NCI-H1092 treated with DMSO at 0.1 percent for 48 hours (cell line): ENCODE measurements around the gene CPED1.
"Not testable (repeated sequence)": the region's sequence is repeated elsewhere in the genome, so short reads cannot be mapped to it uniquely, and the experiment has no call there.

Experiments used
- DNase-seq: peaks from one replicate; lab custom pipeline; 2025; lab: John Stamatoyannopoulos, UW

Gene CPED1

DNA sequence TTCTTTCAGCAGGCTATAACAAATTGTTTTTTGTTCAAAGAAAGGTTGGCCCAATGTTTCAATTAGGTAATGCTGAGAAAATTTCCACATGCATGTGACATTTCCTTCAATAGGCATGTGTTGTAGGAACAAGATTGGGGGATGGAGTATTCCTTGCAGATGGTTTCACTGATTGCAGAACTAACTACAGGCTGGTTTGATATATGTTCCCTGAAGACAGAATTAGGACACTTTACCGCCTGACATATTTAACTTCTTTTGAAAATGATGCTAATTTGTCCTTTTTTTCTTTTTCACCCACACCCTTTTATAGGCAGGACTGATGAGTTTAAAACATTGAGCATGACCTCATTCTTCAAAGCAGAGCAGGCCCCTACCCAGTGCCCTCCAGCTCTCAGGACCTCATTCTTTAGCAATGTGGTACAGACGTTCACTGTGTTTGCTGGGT lies 163.3 kb downstream of the CPED1 start:
- DNase-seq = no peak

DNA sequence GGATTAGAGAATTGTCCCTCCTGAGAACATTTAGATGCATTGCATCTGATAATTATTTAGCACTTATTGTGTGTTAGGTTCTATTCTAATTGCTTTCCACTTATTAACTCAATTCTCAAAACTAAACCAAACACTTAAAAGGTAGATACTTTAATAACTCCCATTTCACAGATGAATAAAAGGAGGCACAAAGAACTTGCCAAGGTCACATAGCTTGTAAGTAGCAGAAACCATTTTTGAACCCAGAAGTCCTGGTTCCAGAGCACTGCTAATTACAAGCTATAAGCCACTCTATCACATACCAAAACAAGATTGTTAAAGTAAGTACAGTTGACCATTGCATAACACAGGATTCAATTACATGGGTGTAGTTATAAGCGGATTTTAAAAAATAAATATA lies 164.9 kb downstream of the CPED1 start:
- DNase-seq = no peak

DNA sequence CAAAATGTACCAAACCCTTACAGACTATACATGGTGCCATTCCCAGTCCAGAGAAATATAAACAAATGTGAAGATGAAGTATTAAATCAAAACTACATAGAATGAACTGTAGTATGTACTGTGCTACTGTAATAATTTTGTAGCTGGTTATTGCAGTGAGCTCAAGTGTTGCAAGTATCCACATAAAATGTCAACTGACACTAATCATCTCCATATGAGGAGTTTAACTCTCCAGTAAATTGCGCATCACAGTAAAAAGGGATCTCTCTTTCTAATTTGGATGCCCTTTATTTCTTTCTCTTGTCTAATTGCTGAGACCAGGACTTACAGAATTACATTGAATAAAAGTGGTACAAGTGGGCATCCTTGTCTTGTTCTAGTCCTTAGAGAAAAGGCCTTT lies 165.5 kb downstream of the CPED1 start:
- no peak for DNase-seq

DNA sequence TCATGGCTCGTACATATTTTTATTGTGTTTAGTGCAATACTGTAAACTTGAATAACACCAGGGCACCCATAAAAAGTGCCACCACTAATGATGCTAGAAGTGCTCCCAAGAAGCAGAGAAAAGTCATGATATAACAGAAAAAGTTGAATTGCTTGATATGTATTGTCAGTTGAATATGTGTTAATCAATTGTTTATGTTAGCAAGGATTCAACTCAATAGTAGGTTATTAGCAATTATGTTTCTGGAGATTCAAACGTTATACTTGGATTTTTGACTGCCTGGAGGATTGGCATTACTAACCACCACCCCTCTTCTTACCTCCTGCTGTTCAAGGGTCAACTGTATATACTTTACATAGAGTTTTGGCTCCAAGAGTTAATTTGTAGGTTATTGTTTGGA lies 168.3 kb downstream of the CPED1 start:
- DNase-seq = no peak

DNA sequence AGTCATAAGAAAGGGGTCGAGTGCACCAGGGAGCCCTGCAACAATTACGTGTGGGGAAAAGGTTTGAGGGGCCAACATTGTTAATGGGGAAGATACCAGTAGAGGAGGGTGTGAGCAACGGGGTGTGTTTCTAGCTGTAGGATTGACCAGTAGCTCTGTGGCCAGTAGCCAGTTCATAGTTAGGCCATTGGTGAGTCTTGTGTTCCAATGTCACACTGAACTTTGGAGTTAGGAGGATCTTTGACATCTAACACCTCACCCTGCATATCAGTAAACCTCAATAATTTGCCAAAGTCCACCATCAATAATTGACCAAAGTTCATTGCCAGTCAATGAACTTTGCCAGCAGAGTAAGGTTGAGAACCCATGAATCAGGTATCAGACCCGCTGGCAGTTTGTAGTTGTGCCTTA lies 168.8 kb downstream of the CPED1 start:
- no peak for DNase-seq

DNA sequence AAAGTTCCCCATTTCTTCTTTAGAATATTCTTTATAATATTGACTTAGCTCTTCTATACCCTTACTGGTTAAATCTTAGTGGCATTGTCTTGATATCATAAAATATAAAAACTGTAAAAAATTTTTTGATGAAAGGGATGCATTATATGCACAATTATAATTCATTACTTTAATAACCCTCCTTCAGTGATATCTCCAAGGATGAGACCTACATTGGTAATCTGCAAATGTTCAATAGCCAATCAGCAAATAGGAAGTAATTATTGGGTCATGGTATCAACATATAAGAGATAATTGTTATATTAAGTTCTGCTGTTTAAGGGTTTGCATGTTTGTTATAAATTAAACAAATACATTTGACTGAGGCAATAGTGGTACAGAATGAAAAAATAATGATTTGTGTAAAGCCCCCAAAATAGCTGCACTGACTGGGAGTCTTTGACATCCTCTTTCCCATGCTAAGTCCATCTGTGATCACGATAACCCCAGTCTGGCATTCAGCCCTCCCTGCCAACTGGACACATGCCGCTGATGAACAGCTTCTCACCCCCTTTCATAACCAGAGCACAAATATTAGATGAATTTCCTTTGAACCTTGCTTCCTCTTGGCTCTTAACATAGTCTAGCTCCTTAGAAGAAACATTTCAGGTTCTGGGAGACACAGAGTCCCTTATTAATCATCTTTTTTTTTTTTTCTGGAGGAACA lies 169.5 kb downstream of the CPED1 start:
- DNase-seq = no peak

DNA sequence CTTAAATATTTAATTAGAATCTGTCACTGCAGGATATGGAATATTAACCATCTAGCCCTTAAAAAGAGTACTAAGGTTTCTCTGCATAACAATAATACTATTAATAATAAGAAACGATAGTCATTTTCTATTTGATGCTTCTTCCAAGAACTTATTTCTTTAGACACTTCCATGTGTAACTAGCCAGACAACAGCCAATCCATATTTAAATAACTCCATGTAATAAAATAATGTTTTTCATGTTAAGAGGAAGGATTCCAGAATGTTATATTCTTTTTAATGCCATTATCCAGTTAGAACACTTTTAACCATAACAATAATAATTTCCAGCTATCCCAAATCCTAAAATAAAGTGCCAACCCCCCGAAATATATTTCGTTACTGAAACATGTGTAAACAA lies 170.2 kb downstream of the CPED1 start:
- DNase-seq = no peak

DNA sequence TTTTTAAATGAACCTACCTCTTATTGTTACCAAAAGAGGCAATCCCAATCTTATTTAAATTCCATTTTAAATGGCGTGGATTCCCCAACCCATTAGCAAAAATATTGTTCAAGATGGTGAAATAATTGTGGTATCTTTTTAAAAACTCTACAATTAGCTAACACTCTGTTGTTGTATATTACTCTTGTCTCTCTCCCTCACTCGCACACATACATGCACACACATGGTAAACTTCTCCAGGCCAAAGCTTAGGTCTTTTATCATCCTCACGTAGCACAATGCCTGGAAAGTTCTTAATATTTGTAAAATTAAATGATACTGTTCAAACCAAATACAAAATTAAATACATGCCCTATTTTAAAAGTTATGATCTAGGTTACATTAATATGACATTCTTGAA lies 171.0 kb downstream of the CPED1 start:
- no peak for DNase-seq

DNA sequence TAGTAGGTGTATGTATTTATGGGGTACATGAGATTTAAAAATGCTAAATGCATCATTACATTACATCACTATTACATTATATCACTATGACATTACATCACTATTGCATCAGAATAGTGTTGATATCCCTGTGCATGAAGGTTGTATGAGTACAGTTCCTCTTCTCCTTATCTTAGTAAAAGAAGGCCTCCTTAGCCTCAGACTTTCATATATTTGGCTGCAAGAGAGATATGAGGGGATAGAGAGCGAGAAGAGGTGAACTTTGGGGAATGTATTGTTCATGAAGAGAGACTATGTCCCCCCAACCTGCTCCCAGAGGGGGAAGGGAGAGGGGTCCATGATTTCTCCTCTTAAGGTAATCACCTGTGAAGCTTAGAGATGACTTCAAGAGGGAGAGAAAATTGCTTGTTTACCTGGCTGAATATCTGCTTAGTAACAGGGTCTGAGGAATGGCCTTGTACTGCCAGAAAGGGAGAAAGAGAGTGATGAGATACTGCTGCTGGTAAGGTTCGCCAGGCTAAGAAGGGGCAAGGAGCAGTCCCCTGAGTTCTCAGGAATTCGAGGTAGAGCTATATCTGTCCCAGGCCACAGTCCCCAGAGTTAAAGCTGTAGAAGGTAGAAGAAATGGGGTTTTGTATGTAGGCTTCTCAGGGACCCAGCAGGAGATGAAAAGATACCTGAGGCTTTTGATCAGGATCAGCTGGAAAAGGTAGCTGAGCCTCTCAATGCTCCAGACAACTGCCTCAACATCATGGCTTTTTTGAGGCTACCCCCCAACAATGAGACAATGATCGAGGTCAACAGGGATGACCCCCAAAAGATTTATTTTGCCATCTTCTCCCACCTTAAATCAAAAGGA lies 171.9 kb downstream of the CPED1 start:
- no peak for DNase-seq

DNA sequence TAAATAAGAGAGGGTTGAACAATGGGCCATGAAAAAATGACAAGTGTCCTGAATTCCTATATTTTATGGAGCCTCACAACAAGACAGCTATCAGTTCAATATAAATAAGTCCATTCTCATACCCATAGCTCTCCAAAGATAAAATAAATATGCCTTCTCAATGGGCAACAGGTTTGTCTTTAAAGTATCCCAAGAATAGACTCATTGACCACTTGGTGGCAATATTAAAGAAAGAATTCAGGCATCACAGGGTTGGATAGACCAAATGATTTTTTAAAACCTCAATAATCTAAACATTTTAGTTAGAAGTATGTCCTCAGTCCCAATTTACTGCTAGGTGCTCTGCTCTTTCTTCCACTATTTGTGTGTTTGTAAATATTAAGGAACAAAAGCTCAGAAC lies 175.2 kb downstream of the CPED1 start:
- DNase-seq = no peak

DNA sequence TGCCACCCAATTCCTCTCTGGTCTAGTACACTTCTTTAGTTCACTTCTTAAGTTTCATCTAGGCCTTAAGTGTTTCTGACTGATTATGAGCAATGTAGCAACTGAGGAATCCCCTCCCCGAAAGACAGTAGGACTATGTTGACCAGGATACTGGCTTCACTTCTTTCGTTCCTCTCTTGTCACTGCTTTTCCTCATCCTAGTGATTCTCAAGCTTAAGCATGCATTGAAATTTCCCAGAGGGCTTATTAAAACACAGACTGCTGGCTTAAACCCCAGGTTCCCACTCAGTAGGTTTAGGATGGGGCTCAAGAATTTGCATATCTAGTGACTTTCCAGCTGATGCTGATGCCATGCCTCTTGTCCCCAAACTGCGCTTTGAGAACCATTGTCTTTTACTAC lies 175.7 kb downstream of the CPED1 start:
- DNase-seq = no peak

DNA sequence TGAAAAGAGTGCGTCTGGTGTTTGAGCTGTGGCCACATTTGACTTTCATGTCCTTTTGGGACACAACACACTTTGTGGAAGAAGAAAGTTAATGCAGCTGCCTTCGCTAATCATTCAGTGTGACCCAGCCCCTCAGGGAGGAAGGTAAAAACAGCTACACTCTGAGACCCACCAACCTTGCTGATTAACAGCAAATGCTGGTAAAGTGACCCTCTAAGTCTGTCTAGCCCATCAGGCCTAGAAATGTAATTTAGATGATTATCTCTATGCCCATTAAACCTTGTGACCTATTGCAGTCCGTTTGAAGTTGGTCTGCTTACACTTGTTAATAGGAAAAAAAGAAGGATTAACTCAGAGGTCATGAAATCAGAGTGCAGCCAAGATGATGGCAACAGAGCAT lies 178.4 kb downstream of the CPED1 start:
- DNase-seq = no peak

DNA sequence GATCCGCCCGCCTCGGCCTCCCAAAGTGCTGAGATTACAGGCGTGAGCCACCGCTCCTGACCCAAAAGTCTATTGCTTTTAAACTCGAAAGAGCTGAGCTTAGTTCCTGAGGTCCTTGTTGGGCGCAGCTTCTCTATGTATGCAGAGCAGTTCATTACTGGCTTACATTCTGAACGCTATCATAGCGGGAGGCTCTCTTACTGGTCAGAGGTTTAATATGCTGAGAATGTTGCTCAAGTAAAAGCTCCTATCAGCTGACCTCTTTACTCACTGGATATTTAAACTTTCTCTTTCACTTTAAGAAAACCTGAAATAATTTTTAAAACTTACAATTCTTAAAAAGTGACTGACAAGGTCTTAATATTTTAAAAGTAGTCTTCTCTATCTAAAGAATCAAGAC lies 179.5 kb downstream of the CPED1 start:
- DNase-seq = no peak

DNA sequence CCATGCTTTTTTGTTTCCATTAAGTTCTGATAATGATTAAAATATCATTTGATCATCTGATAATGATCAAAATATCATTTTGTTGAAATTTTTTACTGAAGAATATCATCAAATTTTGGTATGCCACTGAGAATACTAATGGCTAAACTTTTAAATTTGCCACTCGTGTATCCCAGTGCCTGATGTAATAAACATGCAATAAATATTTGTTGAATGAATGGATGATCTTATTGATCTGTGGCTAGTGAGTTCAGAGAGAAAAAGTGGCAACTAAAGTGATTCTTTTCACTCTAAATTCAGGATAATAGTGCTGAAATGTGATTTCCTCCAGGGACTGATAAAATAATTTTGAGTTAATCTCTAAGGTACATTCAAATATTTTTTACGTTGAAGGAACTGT lies 181.0 kb downstream of the CPED1 start:
- no peak for DNase-seq

DNA sequence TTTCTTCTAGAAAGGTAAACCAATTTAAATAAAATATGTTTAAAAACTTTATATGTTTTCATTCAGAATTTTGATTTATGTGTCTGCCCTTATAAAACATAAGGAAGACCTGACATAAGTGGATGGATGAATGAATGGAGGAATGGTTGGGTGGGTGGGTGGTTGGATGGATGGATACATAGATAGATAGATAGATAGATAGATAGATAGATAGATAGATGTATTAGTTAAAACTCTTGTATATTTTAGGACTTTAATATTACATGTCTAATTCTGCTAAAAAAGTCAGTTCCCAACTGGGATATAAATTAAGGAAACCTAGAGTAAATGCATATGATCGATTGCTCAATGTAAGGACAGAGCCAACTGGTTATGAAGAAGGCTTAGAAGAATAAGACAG lies 184.0 kb downstream of the CPED1 start:
- DNase-seq = no peak

DNA sequence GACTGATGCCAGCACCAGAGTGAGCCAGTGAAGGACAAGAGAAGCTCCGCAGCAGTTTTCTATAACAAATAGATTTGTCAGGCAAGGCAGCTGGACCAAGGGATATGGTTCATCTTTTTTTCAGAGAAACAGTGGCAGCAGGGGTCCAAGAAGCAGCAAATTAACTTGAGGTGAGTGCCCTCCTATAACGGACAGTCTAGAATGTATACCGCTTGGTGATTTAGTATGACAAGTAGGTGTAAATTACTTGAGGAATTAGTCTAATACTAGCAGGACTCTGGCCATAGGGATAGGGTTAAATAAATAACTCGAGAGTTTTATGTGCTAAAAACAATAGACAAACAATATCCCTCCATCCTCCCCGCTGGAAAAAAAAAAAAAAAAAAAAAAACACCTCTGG lies 187.3 kb downstream of the CPED1 start:
- no peak for DNase-seq

DNA sequence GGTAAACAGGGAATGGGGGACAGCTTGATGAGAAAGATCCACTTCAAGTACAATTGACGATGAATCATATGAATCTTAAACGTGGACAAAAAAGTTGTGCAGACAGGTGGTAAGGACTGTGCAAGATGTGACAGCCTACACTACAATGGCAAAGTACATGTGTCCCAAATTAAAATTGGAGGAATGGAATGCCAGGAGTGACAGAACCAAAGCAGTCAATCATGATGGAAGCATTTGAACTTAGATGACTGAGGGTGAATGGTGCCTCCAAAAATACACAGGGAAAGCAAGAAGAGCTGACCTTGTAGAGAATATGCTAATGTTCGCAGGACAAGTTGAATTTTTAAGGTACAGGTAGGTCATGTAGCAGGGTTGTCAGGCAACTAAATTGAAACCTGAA lies 189.9 kb downstream of the CPED1 start:
- no peak for DNase-seq

DNA sequence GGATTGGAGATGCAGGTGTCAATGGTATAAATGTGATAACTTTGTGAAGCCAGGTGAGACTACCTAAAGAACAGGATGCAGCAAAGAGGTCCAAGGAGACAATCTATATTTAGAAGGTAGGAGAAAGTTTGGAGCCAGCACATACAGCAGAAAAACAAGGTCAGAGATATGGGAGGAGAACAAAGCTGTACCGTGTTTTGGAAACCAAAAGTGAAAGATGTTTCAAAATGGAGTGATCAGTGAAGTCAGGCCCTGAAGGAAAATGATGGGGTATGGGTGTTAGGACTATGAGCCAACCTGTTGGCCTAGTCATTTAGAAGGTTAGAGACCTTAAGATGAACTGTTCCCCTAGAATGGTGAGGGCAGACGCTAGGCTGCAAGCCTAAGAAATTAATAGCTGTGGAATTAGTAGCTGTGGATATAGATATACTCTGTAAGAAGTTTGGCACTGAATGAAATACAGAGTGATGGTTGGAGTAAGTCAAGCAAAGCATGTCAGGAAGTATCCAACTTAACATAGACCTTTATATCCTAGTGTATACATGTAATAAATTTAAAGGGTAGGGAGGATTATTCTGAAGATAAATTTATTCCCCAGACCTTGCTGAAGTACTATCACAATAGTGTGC lies 190.5 kb downstream of the CPED1 start:
- DNase-seq = no peak

DNA sequence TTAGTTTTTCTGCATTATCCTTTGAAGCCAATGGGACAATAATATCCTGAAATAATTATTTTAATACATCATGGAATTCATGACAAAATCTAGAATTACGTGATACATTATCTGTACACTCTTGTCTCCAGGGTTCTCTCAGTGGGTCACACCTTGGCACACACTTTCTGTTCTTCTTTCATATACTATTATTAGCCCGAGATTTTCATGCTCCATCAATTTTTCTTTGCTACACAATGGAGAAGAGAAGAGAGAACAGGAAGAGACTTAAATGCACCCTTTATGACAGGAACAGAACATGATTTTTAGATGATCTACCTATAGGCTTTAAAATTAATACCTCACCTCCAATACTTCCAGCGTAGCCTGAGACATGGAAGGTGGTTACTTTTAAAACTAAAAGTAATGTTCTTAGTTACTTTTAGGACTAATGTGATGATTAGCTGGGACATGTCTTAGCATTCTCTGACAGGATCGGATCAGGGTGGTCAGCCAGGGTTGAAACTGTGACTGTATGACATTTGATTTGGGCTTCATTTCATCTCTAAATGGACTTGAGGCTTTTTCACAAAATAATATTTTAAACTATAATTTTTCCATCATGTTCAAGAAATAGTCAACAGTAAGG lies 192.0 kb downstream of the CPED1 start:
- no peak for DNase-seq

DNA sequence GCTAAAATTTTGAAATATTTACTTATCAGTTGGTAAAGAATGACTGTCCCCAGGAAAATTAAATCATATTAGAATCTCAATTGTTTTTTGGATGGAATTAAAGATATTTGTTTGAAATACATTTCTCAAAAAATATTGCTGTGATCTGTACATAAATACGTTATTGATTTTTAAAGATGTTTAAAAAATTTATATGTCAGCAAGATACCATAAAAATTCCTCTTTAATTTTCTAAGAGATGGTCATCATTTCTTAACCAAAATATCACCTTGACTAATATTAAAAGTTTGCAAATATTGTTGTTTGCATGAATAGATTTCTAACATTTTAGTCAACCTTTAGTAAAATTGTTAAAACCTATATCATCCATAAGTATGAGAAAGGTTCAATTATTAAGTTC lies 192.8 kb downstream of the CPED1 start:
- DNase-seq = no peak

DNA sequence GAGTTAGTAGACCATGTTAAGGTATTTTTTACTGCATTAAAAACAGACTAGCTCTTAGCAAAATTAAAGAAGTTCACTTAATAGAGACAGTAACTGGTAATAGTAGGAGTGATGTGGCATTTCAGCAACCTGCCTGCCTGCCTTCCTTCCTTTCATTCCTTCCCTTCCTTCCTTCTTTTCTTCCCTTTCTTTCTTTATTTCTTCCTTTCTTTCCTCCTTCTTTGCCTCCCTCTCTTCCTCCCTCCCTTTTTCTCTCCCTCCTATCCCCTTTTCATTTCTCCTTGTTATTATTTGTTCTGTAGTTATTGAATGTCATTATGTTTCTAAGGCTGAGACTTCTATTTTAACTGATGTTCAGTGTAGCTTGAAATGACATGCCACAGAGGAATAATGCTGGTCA lies 193.8 kb downstream of the CPED1 start:
- no peak for DNase-seq

DNA sequence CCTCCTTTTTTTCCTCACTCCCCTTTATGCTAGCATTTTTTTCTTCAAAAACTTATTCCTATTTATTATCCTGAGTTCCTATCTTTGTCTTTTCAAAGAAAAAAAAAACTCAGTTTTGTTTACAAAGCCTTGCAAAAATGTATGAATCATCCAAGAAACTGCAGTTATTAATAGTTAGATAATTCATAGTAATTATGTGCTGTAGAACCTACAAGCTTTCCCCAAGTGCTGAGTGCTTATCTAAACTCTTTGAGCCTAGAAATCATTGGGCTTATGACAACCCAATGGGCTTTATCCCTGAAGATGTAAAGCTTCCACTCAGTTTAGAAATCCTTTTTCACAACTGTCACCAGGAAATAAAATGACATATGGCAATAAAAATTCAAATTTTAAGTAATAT lies 194.4 kb downstream of the CPED1 start:
- DNase-seq = no peak

DNA sequence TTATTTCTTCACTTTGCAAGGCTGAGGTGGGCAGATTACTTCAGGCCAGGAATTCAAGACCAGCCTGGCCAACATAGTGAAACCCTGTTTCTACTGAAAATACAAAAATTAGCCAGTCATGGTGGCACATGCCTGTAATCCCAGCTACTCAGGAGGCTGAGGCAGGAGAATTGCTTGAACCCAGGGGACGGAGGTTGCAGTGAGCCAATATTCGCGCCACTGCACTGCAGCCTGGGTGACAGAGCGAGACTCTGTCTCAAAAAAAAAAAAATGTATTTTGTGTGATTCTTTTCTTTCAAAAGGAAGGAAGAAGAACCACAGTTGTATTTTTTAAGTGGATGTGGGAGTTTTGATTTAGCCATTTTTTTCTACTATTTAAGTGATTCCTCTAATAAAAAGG lies 195.4 kb downstream of the CPED1 start:
- DNase-seq = not testable (repeated sequence)
